ENCODE results near the gene C2CD5. TPM values are rescaled to one million over a fixed set of nuclear protein-coding genes. Genes with fewer than 3 reads are reported as not detected.
A peak's percentile ranks its signal among the peaks of the same experiment; 100 is the strongest.

The C2CD5 gene
- total and polyA plus RNA-seq, 7 experiments from 2014 or later: 13.2 to 58.9 (median 36.5) TPM

DNA sequence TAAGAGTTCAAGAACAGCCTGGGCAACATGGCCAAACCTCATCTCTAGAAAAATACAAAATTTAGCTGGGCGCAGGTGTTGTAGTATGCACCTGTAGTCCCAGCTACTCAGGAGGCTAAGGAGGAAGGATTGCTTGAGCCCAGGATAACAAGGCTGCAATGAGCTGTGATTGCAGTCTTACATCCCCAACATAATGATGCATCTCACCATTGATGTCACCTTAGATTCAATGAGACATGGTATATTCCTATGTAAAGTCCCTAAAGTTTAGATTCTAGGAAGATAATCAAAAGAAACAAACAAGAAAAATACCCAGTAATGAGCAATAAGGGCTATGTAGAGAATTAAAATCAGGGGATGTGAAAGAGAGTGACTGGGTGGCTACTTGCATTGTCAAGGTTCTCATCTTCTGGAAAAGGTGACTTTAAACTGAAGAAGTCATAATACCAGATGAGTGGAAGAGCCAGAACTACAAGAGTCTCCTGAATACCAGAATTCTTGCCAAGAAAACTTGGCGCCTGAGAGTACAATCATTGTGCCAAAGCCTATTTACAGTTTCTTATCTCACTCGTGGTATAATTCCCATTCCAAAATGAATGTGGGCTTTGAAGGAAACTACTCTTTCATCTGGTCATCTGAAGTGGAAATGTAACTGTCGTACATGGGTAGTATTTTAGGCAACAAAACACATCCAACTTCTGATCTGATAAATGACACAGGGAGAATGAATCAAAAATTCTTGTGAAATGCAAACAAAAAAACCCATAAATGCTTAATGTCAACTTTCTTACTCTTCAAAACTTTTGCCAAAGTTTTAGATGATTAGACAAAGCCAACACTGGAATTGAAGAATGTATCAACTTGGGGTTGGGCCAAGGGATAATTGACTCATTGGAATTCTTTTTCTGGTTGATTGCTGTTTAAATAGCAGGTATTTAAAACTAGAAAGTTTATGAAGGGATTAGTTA is 128.7 kb downstream of the C2CD5 start:
- Histone ChIP-seq H3K4me3 (ENCODE audit: low read length) (no peak overlapping the region), H3K4me1 (ENCODE audit: control insufficient read depth in 2 of 2, insufficient read depth in 2 of 2, low read length in 2 of 2) (peaks cover 0 to 20% of the 10 kb centered on the region in 2 donors), H3K27ac (ENCODE audit: low read depth, low read length) (no peak overlapping the region), H3K9me3 (ENCODE audit: control insufficient read depth in 2 of 3, low read length in 3 of 3) (no peaks in the 10 kb centered on the region), H3K36me3 (ENCODE audit: control insufficient read depth in 2 of 3, insufficient read depth in 3 of 3, low read length in 3 of 3) (no peaks in the 10 kb centered on the region), H3K27me3 (ENCODE audit: control insufficient read depth in 2 of 2, insufficient read depth in 2 of 2, low read length in 2 of 2) (no peaks in the 10 kb centered on the region)
- H3K27ac Mint-ChIP-seq: no peak overlapping the region
- no peaks in the 10 kb centered on the region for H3K9me3 Mint-ChIP-seq
- peaks cover 0 to under 1% (median 0%) of the 10 kb centered on the region in 7 donors for H3K4me1 Mint-ChIP-seq
- CTCF ChIA-PET: interaction anchor here (1.1 kb wide), 1 partner anchor 333 kb away, joined by 3 read pairs; no protein-coding TSS in a partner anchor
- DNase-seq: no peak
- peaks cover 0 to 10% (median 0%) of the 10 kb centered on the region in 5 donors for H3K27me3 Mint-ChIP-seq
- no peak overlapping the region for H3K4me3 Mint-ChIP-seq
- H3K36me3 Mint-ChIP-seq: no peaks in the 10 kb centered on the region
- intact Hi-C loops (cut with micrococcal nuclease): no loop called here
- POLR2A ChIA-PET: no interaction called here
- no peak for ATAC-seq

DNA sequence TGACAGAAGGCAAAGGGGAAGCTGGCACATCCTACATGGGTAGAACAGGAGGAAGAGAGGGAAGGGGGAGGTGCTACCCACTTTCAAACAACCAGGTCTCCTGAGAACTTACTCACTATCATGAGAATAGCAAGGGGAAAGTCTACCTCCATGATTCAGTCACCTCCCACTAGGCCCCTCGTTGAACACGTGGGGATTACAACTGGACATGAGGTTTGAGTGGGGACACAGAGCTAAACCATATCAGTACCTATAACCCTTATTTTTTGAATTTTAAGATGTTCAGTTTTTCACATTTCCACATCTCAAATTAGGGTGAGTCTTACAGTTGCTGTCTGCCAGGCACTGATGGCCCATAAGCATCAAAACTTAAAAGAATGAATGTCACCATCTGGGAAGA is 129.6 kb downstream of the C2CD5 start:
- POLR2A ChIA-PET: no interaction called here
- H3K27ac Mint-ChIP-seq: no peak overlapping the region

DNA sequence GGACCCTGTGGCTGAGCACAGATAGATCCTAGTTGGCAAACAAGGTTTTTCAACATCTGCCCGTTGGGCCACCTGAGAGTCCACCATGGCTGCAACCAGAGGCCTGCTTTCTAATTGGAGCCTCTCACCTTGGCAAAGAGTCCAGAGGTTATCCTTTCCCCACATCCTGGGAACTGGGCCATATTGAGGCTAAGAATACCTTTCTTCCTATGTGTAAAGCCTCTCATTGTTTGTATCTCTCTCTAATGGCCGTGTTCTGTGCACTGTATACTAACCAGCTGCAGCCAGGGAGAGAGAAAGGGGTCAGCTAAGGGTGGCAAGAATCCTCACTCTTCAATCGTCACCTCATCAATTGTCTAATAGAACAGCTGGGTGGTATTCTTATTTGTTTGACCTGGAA is 130.8 kb downstream of the C2CD5 start:
- peaks cover 0 to 10% (median 0%) of the 10 kb centered on the region in 5 donors for H3K27me3 Mint-ChIP-seq
- H3K36me3 Mint-ChIP-seq: no peaks in the 10 kb centered on the region
- intact Hi-C loops (cut with micrococcal nuclease): no loop called here
- Histone ChIP-seq H3K4me1 (ENCODE audit: control insufficient read depth in 2 of 2, insufficient read depth in 2 of 2, low read length in 2 of 2) (peaks cover 0 to 29% of the 10 kb centered on the region in 2 donors), H3K9me3 (ENCODE audit: control insufficient read depth in 2 of 3, low read length in 3 of 3) (no peaks in the 10 kb centered on the region), H3K27me3 (ENCODE audit: control insufficient read depth in 2 of 2, insufficient read depth in 2 of 2, low read length in 2 of 2) (no peaks in the 10 kb centered on the region), H3K27ac (ENCODE audit: low read depth, low read length) (no peak overlapping the region), H3K36me3 (ENCODE audit: control insufficient read depth in 2 of 3, insufficient read depth in 3 of 3, low read length in 3 of 3) (no peaks in the 10 kb centered on the region), H3K4me3 (ENCODE audit: low read length) (no peak overlapping the region)
- H3K27ac Mint-ChIP-seq: no peak overlapping the region
- DNase-seq (no peak), ATAC-seq (no peak)
- H3K4me3 Mint-ChIP-seq: no peak overlapping the region
- no peaks in the 10 kb centered on the region for H3K9me3 Mint-ChIP-seq
- POLR2A ChIA-PET: interaction anchor here (0.6 kb wide), 1 partner anchor 836 kb away, joined by 5 read pairs; no protein-coding TSS in a partner anchor
- CTCF ChIA-PET: no interaction called here
- peaks cover 0 to 14% (median 0%) of the 10 kb centered on the region in 7 donors for H3K4me1 Mint-ChIP-seq

More for the DNA sequence above, 129.6 kb downstream of the C2CD5 start:
- Mint-ChIP-seq H3K36me3 (no peaks in the 10 kb centered on the region), H3K4me3 (no peak overlapping the region), H3K4me1 (peaks cover 0 to 5% (median 0%) of the 10 kb centered on the region in 7 donors), H3K27me3 (peaks cover 0 to 10% (median 0%) of the 10 kb centered on the region in 5 donors), H3K9me3 (no peaks in the 10 kb centered on the region)
- Histone ChIP-seq H3K27me3 (ENCODE audit: control insufficient read depth in 2 of 2, insufficient read depth in 2 of 2, low read length in 2 of 2) (no peaks in the 10 kb centered on the region), H3K9me3 (ENCODE audit: control insufficient read depth in 2 of 3, low read length in 3 of 3) (no peaks in the 10 kb centered on the region), H3K4me3 (ENCODE audit: low read length) (no peak overlapping the region), H3K4me1 (ENCODE audit: control insufficient read depth in 2 of 2, insufficient read depth in 2 of 2, low read length in 2 of 2) (peaks cover 0 to 20% of the 10 kb centered on the region in 2 donors), H3K36me3 (ENCODE audit: control insufficient read depth in 2 of 3, insufficient read depth in 3 of 3, low read length in 3 of 3) (no peaks in the 10 kb centered on the region), H3K27ac (ENCODE audit: low read depth, low read length) (no peak overlapping the region)
- intact Hi-C loops (cut with micrococcal nuclease): no loop called here
- CTCF ChIA-PET: interaction anchor here (0.5 to 1.1 kb wide), 2 partner anchors 43 to 332 kb away, joined by 3 read pairs; no protein-coding TSS in a partner anchor
- DNase-seq (no peak), ATAC-seq (no peak)

DNA sequence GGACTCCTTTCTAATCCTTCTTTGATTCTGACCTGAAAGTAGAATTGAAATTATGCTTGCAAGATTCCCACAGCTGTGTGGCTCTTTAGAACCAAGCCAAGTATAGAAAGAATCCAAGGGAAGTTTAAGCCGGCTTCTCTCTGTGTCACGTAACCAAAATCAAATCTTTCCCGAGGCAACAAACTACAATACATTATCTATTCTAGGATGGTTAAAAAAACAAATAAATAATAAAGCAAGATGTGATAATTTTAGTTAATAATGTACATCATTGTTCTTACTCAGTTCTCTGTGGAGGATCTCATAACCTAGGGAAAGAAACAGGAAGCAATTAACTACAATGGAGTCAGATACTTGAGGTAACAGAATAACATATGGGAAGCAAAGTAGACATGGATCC is 131.8 kb downstream of the C2CD5 start:
- no peak overlapping the region for H3K27ac Mint-ChIP-seq
- H3K27me3 Mint-ChIP-seq: peaks cover 0 to 10% (median 0%) of the 10 kb centered on the region in 5 donors
- DNase-seq (no peak), ATAC-seq (no peak)
- Histone ChIP-seq H3K4me1 (ENCODE audit: control insufficient read depth in 2 of 2, insufficient read depth in 2 of 2, low read length in 2 of 2) (peaks cover 0 to 33% of the 10 kb centered on the region in 2 donors), H3K9me3 (ENCODE audit: control insufficient read depth in 2 of 3, low read length in 3 of 3) (no peaks in the 10 kb centered on the region), H3K36me3 (ENCODE audit: control insufficient read depth in 2 of 3, insufficient read depth in 3 of 3, low read length in 3 of 3) (no peaks in the 10 kb centered on the region), H3K27ac (ENCODE audit: low read depth, low read length) (no peak overlapping the region), H3K4me3 (ENCODE audit: low read length) (no peak overlapping the region), H3K27me3 (ENCODE audit: control insufficient read depth in 2 of 2, insufficient read depth in 2 of 2, low read length in 2 of 2) (no peaks in the 10 kb centered on the region)
- H3K9me3 Mint-ChIP-seq: no peaks in the 10 kb centered on the region
- no peak overlapping the region for H3K4me3 Mint-ChIP-seq
- ChIA-PET CTCF (no interaction called here), POLR2A (no interaction called here)
- H3K4me1 Mint-ChIP-seq: peaks cover 0 to 15% (median 0%) of the 10 kb centered on the region in 7 donors
- intact Hi-C loops (cut with micrococcal nuclease): no loop called here
- H3K36me3 Mint-ChIP-seq: no peaks in the 10 kb centered on the region

DNA sequence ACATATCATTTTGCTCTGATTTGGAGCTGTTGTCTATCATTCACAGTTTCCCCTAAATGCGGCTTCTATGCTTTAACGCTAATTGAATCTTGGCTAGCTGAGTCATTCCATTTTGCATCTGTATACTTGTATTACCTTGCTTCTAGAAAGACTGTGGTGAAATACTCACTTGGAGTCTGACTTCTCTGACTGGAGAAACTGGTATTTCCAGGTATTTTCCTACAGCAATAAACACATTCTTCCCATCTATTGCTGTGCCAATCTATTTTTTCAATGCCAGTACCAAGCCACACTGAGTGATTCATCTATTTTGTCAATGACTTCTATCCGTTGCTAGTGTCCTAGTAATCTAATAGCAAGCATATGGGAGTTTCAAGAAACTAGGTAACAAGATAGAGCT is 133.9 kb downstream of the C2CD5 start:
- Mint-ChIP-seq H3K27ac (no peak overlapping the region), H3K4me1 (peaks cover 0 to 15% (median 0%) of the 10 kb centered on the region in 7 donors), H3K36me3 (no peaks in the 10 kb centered on the region), H3K4me3 (no peak overlapping the region), H3K9me3 (no peaks in the 10 kb centered on the region), H3K27me3 (no peaks in the 10 kb centered on the region)
- intact Hi-C loops (cut with micrococcal nuclease): no loop called here
- peak overlapping the region; percentile 23 for H3K4me3 ChIP-seq (ENCODE audit: low read length)
- no peak for DNase-seq
- no peaks in the 10 kb centered on the region for H3K27me3 ChIP-seq (ENCODE audit: control insufficient read depth in 2 of 2, insufficient read depth in 2 of 2, low read length in 2 of 2)
- no peaks in the 10 kb centered on the region for H3K36me3 ChIP-seq (ENCODE audit: control insufficient read depth in 2 of 3, insufficient read depth in 3 of 3, low read length in 3 of 3)
- ChIA-PET CTCF (no interaction called here), POLR2A (no interaction called here)
- no peak overlapping the region for H3K27ac ChIP-seq (ENCODE audit: low read depth, low read length)
- H3K4me1 ChIP-seq (ENCODE audit: control insufficient read depth in 2 of 2, insufficient read depth in 2 of 2, low read length in 2 of 2): peaks cover 0 to 21% of the 10 kb centered on the region in 2 donors
- H3K9me3 ChIP-seq (ENCODE audit: control insufficient read depth in 2 of 3, low read length in 3 of 3): no peaks in the 10 kb centered on the region
- ATAC-seq: no peak

DNA sequence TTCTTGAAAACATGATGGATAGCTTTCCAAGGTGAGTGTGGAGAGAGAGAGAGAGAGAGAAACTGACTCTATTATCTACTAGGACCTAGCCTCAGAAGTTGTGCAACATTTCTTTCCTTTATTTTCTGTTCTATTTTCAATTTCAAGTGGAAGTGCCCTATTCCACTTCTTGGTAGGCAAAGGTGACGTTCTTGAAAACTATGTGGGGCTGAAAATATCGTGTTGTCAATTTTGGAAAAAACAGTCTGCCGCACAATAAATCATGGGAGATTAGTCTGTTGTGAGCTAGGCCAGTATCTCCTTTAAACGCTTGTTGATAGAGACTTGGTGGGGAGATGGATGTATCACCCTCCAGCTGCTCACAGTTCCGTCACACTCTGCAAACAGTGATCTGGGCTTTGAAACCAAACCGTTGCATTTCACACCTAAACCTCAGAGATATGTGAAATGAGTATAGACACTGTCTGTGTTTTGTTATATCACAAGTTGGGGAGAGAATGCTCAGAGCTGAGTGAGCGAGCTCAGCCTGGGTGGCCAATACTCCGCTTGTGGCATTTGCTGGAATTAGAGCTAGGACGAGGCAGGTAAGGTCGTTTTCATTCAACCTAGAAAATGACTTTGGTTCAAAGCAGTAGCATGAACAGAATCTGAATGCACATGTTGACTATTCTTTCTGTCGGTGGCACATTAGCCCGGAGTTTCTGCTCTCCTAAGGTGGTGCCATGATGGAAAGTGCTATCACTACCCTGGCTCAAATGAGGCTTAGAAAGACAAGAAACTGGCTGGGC is 134.8 kb downstream of the C2CD5 start:
- Histone ChIP-seq H3K36me3 (ENCODE audit: control insufficient read depth in 2 of 3, insufficient read depth in 3 of 3, low read length in 3 of 3) (no peaks in the 10 kb centered on the region), H3K27me3 (ENCODE audit: control insufficient read depth in 2 of 2, insufficient read depth in 2 of 2, low read length in 2 of 2) (no peaks in the 10 kb centered on the region), H3K4me3 (ENCODE audit: low read length) (peak overlapping the region; percentile 23), H3K4me1 (ENCODE audit: control insufficient read depth in 2 of 2, insufficient read depth in 2 of 2, low read length in 2 of 2) (peaks cover 0 to 21% of the 10 kb centered on the region in 2 donors), H3K9me3 (ENCODE audit: control insufficient read depth in 2 of 3, low read length in 3 of 3) (no peaks in the 10 kb centered on the region), H3K27ac (ENCODE audit: low read depth, low read length) (no peak overlapping the region)
- Mint-ChIP-seq H3K4me1 (peaks cover 0 to 15% (median 0%) of the 10 kb centered on the region in 7 donors), H3K27ac (peak overlapping the region in 3 of 9 donors; percentile 35 to 68 (median 44)), H3K36me3 (no peaks in the 10 kb centered on the region), H3K27me3 (no peaks in the 10 kb centered on the region), H3K9me3 (peaks cover 0 to 4% (median 0%) of the 10 kb centered on the region in 11 donors), H3K4me3 (peak overlapping the region in 2 of 10 donors; percentile 46 to 50)
- ATAC-seq (peak; percentile 92), DNase-seq (peak in 1 of 9 donors; percentile 22)
- ChIA-PET POLR2A (no interaction called here), CTCF (no interaction called here)
- intact Hi-C loops (cut with micrococcal nuclease): no loop called here

Measured in naive thymus-derived CD4-positive, alpha-beta T cell (primary cell).